IMR-90 (cell line): ENCODE results near the gene WLS.

Experiments
- CTCF ChIP-seq: conservative IDR thresholded peaks from 2 replicates; pipeline ENCODE4 v1.5.1; 2012; ENCODE audit warnings: mild to moderate bottlenecking, low read depth, low read length, improper control_type of control experiment
- NFE2L2 ChIP-seq: fragments of 150-350 bp; IDR thresholded peaks from 2 replicates; pipeline ENCODE4 v1.6.1; 2016; ENCODE audit warnings: low read depth, mild to moderate bottlenecking, low read length
- POLR2A ChIP-seq: IDR thresholded peaks from 2 replicates; pipeline ENCODE4 v1.6.1; 2012; ENCODE audit warnings: mild to moderate bottlenecking, low read depth, low read length
- USF2 ChIP-seq: fragments of 150-350 bp; IDR thresholded peaks from 2 replicates; pipeline ENCODE4 v1.6.1; 2017; ENCODE audit warnings: mild to moderate bottlenecking, antibody characterized with exemption, low read length, low read depth

- TF ChIP-seq CTCF (no peak), POLR2A (no peak), NFE2L2 (no peak), USF2 (no peak)
These were observed 25.3 kb downstream of the WLS start for GRCh38 chr1:68206848-68207689.
